ENCODE measurements around the gene PPIG. TPM values are rescaled to one million over a fixed set of nuclear protein-coding genes. Genes with fewer than 3 reads are reported as not detected.

PPIG gene
- total RNA-seq, 1 experiment from 2014 or later = 28.4 TPM

- Histone ChIP-seq H3K9me2 (ENCODE audit: insufficient read depth) (no peaks in the 10 kb centered on the region), H3K4me3 (no peak overlapping the region), H4K20me1 (ENCODE audit: insufficient read depth) (no peaks in the 10 kb centered on the region), H3K27me3 (ENCODE audit: insufficient read depth, low read depth) (no peaks in the 10 kb centered on the region), H3K27ac (no peak overlapping the region), H3K9me3 (ENCODE audit: insufficient read depth, low read depth) (no peaks in the 10 kb centered on the region), H3K4me1 (replicated peaks; ENCODE audit: insufficient read depth) (no peaks in the 10 kb centered on the region), H3K36me3 (ENCODE audit: low read depth) (no peaks in the 10 kb centered on the region), H2AFZ (no peak overlapping the region), H3K4me2 (no peak overlapping the region), H3K79me2 (ENCODE audit: low read depth) (no peaks in the 10 kb centered on the region), H3F3A (ENCODE audit: insufficient read depth, low read depth) (no peaks in the 10 kb centered on the region; the same call in 1 of the 2 replicates)
- no TSS peak for BruUV-seq (replicated peaks)
- CTCF ChIA-PET = no interaction called here
- POLR2A ChIA-PET (ENCODE audit: unreplicated experiment) = no interaction called here
- DNase-seq = no peak
- TF ChIP-seq CTCF (conservative IDR thresholded peaks at IDR 0.05) = no peak
- no peak for TF ChIP-seq EZH2 (IDR thresholded peaks at IDR 0.05; ENCODE audit: low read depth)
- intact Hi-C loops (cut with micrococcal nuclease; ENCODE audit: unreplicated experiment) = no loop called here
These were observed 35.8 kb downstream of the PPIG start for GRCh38 chr2:169619946-169620345.

GRCh38 chr2:169620509-169620908 lies 36.4 kb downstream of the PPIG start:
- CTCF ChIA-PET = no interaction called here
- Histone ChIP-seq H3K27me3 (ENCODE audit: insufficient read depth, low read depth) (no peaks in the 10 kb centered on the region), H3F3A (ENCODE audit: insufficient read depth, low read depth) (no peaks in the 10 kb centered on the region; the same call in 1 of the 2 replicates), H3K27ac (no peak overlapping the region), H3K36me3 (ENCODE audit: low read depth) (no peaks in the 10 kb centered on the region; the same call in 1 of the 2 replicates), H4K20me1 (ENCODE audit: insufficient read depth) (no peaks in the 10 kb centered on the region), H3K4me3 (no peak overlapping the region), H3K4me1 (replicated peaks; ENCODE audit: insufficient read depth) (no peaks in the 10 kb centered on the region), H3K9me2 (ENCODE audit: insufficient read depth) (no peaks in the 10 kb centered on the region), H2AFZ (no peak overlapping the region), H3K9me3 (ENCODE audit: insufficient read depth, low read depth) (no peaks in the 10 kb centered on the region), H3K79me2 (ENCODE audit: low read depth) (no peaks in the 10 kb centered on the region), H3K4me2 (no peak overlapping the region)
- DNase-seq = no peak
- intact Hi-C loops (cut with micrococcal nuclease; ENCODE audit: unreplicated experiment) = no loop called here
- POLR2A ChIA-PET (ENCODE audit: unreplicated experiment) = no interaction called here
- TF ChIP-seq EZH2 (IDR thresholded peaks at IDR 0.05; ENCODE audit: low read depth) (no peak), CTCF (conservative IDR thresholded peaks at IDR 0.05) (no peak)
- no TSS peak for BruUV-seq (replicated peaks)

- CTCF ChIA-PET = no interaction called here
- no peaks in the 10 kb centered on the region; the same call in 1 of the 2 replicates for H3K36me3 ChIP-seq (ENCODE audit: low read depth)
- TF ChIP-seq CTCF (conservative IDR thresholded peaks at IDR 0.05) (no peak), EZH2 (IDR thresholded peaks at IDR 0.05; ENCODE audit: low read depth) (no peak)
- H2AFZ ChIP-seq = no peak overlapping the region
- no peaks in the 10 kb centered on the region for H4K20me1 ChIP-seq (ENCODE audit: insufficient read depth)
- no peak overlapping the region for H3K27ac ChIP-seq
- no peak for DNase-seq
- no peaks in the 10 kb centered on the region for H3K4me1 ChIP-seq (replicated peaks; ENCODE audit: insufficient read depth)
- H3K9me2 ChIP-seq (ENCODE audit: insufficient read depth) = no peaks in the 10 kb centered on the region
- no TSS peak for BruUV-seq (replicated peaks)
- peaks cover 2% of the 10 kb centered on the region; the same call in 1 of the 2 replicates for H3F3A ChIP-seq (ENCODE audit: insufficient read depth, low read depth)
- H3K4me2 ChIP-seq = no peak overlapping the region
- POLR2A ChIA-PET (ENCODE audit: unreplicated experiment) = no interaction called here
- H3K79me2 ChIP-seq (ENCODE audit: low read depth) = no peaks in the 10 kb centered on the region
- H3K4me3 ChIP-seq = no peak overlapping the region
- no peaks in the 10 kb centered on the region for H3K9me3 ChIP-seq (ENCODE audit: insufficient read depth, low read depth)
- H3K27me3 ChIP-seq (ENCODE audit: insufficient read depth, low read depth) = no peaks in the 10 kb centered on the region
- intact Hi-C loops (cut with micrococcal nuclease; ENCODE audit: unreplicated experiment) = no loop called here
These were observed 39.1 kb downstream of the PPIG start for GRCh38 chr2:169623235-169623634.

Data from PC-9 (cell line).